ENCODE data around the gene RELB. TPM values are rescaled to one million over a fixed set of nuclear protein-coding genes. Genes with fewer than 3 reads are reported as not detected.
A peak's percentile ranks its signal among the peaks of the same experiment; 100 is the strongest.

Gene RELB
- total and polyA plus RNA-seq, 5 donors = 2.3 to 6.5 (median 3.0) TPM

DNA sequence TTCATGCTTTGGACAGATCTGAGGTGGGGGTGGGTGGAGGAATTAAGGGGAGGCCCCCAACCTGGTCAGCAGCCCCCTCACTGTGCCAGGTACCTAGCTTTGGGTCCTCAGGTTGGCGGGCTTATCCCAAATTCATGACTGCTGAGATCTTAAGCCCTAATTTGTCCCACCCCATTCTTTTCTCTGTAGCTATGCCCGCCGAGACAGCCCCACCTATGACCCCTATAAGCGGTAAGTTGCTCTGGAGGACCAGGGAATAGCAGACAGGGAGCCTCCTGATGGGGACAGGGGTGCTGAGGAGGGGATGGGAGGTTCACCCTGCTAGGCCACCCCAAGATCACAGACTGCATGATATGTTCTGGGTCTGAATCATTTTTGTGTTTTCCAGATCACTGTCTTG lies 60.7 kb downstream of the RELB start:
- 90% methylated on average over 4 of the region's 4 CpGs for WGBS
- ATAC-seq = no peak
- intact Hi-C loops (cut with DNase I) = no loop called here
- Histone ChIP-seq H3K4me1 (ENCODE audit: control insufficient read depth, insufficient read depth, low read length) (no peaks in the 10 kb centered on the region), H3K27me3 (ENCODE audit: control insufficient read depth, insufficient read depth) (no peaks in the 10 kb centered on the region), H3K4me3 (ENCODE audit: low read length) (no peak overlapping the region), H3K9me3 (ENCODE audit: control insufficient read depth, low read length) (no peaks in the 10 kb centered on the region), H3K27ac (ENCODE audit: low read length) (no peak overlapping the region)
- DNase-seq = no peak

DNA sequence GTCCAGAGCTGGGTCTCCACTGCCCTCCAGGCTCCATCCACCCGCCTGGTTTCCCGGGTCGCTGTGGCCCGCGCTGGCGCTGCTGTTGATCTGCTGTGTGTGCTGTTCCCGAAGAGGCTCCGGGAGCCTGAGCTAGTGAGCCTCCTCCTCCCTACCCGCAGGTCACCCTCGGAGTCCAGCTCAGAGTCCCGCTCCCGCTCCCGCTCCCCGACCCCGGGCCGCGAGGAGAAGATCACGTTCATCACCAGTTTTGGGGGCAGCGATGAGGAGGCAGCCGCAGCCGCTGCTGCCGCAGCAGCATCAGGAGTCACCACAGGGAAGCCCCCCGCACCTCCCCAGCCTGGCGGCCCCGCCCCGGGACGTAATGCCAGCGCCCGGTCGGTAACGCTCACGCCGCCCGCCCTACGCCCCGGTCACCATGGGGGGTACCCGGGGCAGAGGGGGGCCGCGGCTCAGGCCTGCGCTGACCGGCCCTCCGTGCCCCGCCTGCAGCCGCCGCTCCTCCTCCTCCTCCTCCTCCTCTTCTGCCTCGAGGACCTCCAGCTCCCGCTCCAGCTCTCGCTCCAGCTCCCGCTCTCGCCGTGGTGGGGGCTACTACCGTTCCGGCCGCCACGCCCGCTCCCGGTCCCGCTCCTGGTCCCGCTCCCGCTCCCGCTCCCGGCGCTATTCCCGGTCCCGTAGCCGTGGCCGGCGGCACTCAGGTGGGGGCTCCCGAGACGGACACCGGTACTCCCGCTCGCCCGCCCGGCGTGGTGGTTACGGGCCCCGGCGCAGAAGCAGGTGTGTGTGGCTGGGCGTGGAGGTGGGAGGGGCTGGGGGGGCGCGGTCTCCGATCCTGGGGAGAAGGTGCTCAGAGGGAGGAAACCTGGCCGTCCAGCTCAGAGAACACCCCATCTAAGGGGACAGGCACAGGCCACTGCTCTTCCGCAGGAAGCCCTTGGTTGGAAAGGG lies 62.9 kb downstream of the RELB start:
- Histone ChIP-seq H3K4me1 (ENCODE audit: control insufficient read depth, insufficient read depth, low read length) (no peaks in the 10 kb centered on the region), H3K4me3 (ENCODE audit: low read length) (no peak overlapping the region), H3K27ac (ENCODE audit: low read length) (no peak overlapping the region), H3K9me3 (ENCODE audit: control insufficient read depth, low read length) (no peaks in the 10 kb centered on the region), H3K27me3 (ENCODE audit: control insufficient read depth, insufficient read depth) (no peaks in the 10 kb centered on the region)
- ATAC-seq (peak in 1 of 2 donors; percentile 9), DNase-seq (no peak)
- WGBS = 97% methylated on average over 85 of the region's 85 CpGs
- intact Hi-C loops (cut with DNase I) = no loop called here

DNA sequence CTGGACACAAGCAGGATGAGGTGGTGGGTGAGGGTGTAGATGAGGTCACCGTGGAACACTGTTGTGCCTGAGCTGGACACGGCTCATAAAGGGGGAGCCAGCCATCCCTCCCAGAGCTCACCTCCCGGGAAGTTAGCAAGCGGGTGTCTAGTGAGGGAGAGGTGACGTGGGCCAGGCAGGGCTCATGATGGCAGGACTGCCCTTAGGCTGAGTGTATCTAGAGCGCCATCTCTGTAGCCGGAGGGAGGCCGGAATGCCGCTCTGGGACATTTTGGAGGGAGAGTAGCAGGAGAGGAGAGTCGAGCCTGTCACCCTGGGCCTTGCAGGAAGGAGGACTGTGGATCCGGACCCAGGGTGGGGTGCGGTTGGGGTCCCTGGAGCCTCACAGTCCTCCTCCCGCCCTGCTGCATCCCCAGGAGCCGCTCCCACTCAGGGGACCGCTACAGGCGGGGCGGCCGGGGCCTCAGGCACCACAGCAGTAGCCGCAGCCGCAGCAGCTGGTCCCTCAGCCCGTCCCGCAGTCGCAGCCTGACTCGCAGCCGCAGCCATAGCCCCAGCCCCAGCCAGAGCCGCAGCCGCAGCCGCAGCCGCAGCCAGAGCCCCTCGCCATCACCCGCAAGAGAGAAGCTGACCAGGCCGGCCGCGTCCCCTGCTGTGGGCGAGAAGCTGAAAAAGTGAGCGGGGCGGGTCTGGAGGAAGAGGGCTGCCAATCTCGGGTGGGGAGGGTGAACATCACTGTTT lies 65.8 kb downstream of the RELB start:
- no peak for ATAC-seq
- H3K27ac ChIP-seq (ENCODE audit: low read length) = no peak overlapping the region
- H3K4me3 ChIP-seq (ENCODE audit: low read length) = no peak overlapping the region
- H3K27me3 ChIP-seq (ENCODE audit: control insufficient read depth, insufficient read depth) = no peaks in the 10 kb centered on the region
- WGBS = 90% methylated on average over 38 of the region's 38 CpGs
- DNase-seq = no peak
- no peaks in the 10 kb centered on the region for H3K9me3 ChIP-seq (ENCODE audit: control insufficient read depth, low read length)
- H3K4me1 ChIP-seq (ENCODE audit: control insufficient read depth, insufficient read depth, low read length) = no peaks in the 10 kb centered on the region
- intact Hi-C loops (cut with DNase I) = no loop called here

DNA sequence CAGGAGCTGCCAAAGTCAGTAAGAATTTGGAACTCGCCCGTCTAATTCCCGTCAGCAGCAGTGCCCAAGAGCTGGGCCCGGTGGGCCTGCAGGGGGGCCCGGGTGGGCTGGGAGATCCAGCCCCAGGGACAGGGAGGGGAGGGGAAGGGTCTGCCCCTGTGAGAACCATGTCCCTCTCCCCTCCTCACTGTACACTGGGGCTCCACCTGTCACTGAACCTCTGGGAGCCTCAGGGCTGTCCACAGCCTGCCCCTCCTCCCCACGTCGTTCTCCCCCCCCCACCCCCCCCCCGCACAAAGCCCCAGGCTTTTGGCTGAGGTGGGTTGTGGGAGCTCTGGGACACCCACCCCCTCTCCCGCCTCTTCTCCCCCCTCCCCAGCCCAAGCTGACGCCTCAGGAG lies 66.8 kb downstream of the RELB start:
- H3K4me1 ChIP-seq (ENCODE audit: control insufficient read depth, insufficient read depth, low read length) = no peaks in the 10 kb centered on the region
- H3K27me3 ChIP-seq (ENCODE audit: control insufficient read depth, insufficient read depth) = no peaks in the 10 kb centered on the region
- H3K9me3 ChIP-seq (ENCODE audit: control insufficient read depth, low read length) = no peaks in the 10 kb centered on the region
- no peak overlapping the region for H3K27ac ChIP-seq (ENCODE audit: low read length)
- H3K4me3 ChIP-seq (ENCODE audit: low read length) = no peak overlapping the region
- 85% methylated on average over 10 of the region's 10 CpGs for WGBS
- DNase-seq (no peak), ATAC-seq (no peak)
- intact Hi-C loops (cut with DNase I) = no loop called here

DNA sequence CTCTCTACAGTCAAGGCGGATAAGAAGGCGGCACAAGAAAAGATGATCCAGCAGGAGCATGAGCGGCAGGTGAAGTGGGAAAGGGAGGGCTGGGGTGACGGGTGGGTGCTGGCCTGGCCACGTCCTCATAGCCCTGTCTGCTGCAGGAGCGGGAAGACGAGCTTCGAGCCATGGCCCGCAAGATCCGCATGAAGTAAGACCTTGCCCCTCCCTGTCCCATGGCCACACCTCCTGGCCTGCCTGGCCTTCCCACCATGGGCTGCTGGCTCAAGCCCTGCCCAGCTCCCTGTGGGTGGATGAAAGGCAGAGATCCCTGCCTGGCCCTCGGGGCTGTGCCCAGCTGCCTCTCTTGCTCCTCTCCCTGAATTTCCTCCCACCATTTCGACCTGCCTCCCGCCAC lies 67.8 kb downstream of the RELB start:
- Histone ChIP-seq H3K4me1 (ENCODE audit: control insufficient read depth, insufficient read depth, low read length) (no peaks in the 10 kb centered on the region), H3K9me3 (ENCODE audit: control insufficient read depth, low read length) (no peaks in the 10 kb centered on the region), H3K4me3 (ENCODE audit: low read length) (no peak overlapping the region), H3K27ac (ENCODE audit: low read length) (no peak overlapping the region), H3K27me3 (ENCODE audit: control insufficient read depth, insufficient read depth) (no peaks in the 10 kb centered on the region)
- DNase-seq (no peak), ATAC-seq (peak in 1 of 2 donors; percentile 30)
- intact Hi-C loops (cut with DNase I) = no loop called here
- 72% methylated on average over 13 of the region's 13 CpGs for WGBS

DNA sequence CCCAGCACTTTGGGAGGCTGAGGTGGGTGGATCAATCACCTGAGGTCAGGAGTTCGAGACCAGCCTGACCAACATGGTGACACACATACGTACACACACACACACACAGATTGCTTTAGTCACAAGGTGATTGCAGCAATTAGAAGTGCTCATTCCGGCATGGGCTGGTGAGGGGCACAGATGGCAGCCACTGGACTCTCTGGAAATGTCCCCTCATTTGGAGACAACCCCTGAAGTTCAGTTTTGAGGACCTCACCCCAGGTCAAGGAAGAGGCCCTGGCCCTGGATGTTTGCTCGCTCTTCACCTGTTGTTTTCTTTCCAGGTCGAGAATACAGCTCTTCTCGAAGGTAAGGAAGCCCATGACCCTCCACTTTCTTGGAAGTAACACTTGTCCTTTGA lies 69.0 kb downstream of the RELB start:
- ATAC-seq (no peak), DNase-seq (no peak)
- intact Hi-C loops (cut with DNase I) = no loop called here
- H3K9me3 ChIP-seq (ENCODE audit: control insufficient read depth, low read length) = no peaks in the 10 kb centered on the region
- H3K4me3 ChIP-seq (ENCODE audit: low read length) = no peak overlapping the region
- no peaks in the 10 kb centered on the region for H3K4me1 ChIP-seq (ENCODE audit: control insufficient read depth, insufficient read depth, low read length)
- no peaks in the 10 kb centered on the region for H3K27me3 ChIP-seq (ENCODE audit: control insufficient read depth, insufficient read depth)
- WGBS = 89% methylated on average over 6 of the region's 6 CpGs
- no peak overlapping the region for H3K27ac ChIP-seq (ENCODE audit: low read length)

DNA sequence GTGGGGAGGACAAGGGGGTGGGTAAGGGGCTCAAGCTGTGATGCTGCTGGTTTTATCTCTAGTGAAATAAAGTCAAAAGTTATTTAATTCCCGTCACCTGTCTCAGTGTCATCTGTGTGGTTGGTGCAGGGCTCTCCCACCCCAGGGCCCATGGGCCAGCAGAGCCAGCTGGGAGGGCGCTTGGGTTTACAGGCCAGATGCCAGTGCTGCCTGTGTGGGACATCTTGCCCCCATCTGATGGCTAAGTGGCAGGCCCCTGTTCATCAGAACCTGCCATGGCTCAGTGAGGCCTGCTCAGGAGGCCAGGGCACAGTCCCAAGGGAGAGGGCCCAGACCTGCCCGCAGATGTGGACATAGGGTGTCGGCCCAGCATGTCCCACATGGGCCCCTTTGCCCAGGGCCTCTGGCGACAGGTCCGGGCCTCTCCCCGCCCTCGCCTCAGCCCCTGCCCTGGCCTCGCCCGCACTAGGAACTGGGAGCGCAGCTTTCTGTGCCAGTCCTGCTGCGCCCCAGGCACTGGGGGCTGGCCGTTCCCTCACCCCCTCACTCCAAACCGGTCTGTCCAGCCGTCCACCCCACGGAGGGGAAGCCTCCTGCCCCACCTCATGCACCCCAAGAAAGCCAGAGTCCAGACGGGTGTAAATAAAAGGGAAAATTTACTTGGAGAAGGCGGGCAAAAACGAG lies 69.7 kb downstream of the RELB start:
- H3K27me3 ChIP-seq (ENCODE audit: control insufficient read depth, insufficient read depth) = no peaks in the 10 kb centered on the region
- ATAC-seq (no peak), DNase-seq (peak in 1 of 3 donors; percentile 35)
- H3K4me3 ChIP-seq (ENCODE audit: low read length) = no peak overlapping the region
- H3K9me3 ChIP-seq (ENCODE audit: control insufficient read depth, low read length) = no peaks in the 10 kb centered on the region
- no peak overlapping the region for H3K27ac ChIP-seq (ENCODE audit: low read length)
- WGBS = 92% methylated on average over 19 of the region's 19 CpGs
- intact Hi-C loops (cut with DNase I) = no loop called here
- no peaks in the 10 kb centered on the region for H3K4me1 ChIP-seq (ENCODE audit: control insufficient read depth, insufficient read depth, low read length)

DNA sequence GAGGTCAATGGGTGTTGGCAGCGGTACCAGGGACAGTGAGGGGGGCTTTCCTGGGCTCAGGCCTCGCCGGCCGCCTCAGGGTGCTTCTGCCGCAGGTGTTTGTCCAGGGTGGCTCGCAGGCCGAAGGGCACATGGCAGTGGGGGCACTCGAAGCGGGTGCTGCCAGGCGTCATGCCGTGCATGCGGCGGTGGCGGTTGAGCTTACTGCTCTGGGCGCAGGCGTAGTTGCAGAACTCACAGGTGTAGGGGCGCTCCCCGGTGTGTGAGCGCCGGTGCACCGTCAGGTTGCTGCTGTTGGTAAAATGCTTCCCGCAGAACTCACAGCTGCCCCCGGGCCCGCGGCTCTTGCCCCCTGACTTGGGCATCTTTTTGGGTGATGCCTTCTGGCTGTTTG lies 70.3 kb downstream of the RELB start:
- ATAC-seq (no peak), DNase-seq (peak in 1 of 3 donors; percentile 48)
- Histone ChIP-seq H3K9me3 (ENCODE audit: control insufficient read depth, low read length) (no peaks in the 10 kb centered on the region), H3K27ac (ENCODE audit: low read length) (no peak overlapping the region), H3K27me3 (ENCODE audit: control insufficient read depth, insufficient read depth) (no peaks in the 10 kb centered on the region), H3K4me3 (ENCODE audit: low read length) (no peak overlapping the region), H3K4me1 (ENCODE audit: control insufficient read depth, insufficient read depth, low read length) (no peaks in the 10 kb centered on the region)
- intact Hi-C loops (cut with DNase I) = no loop called here
- WGBS = 95% methylated on average over 25 of the region's 25 CpGs

DNA sequence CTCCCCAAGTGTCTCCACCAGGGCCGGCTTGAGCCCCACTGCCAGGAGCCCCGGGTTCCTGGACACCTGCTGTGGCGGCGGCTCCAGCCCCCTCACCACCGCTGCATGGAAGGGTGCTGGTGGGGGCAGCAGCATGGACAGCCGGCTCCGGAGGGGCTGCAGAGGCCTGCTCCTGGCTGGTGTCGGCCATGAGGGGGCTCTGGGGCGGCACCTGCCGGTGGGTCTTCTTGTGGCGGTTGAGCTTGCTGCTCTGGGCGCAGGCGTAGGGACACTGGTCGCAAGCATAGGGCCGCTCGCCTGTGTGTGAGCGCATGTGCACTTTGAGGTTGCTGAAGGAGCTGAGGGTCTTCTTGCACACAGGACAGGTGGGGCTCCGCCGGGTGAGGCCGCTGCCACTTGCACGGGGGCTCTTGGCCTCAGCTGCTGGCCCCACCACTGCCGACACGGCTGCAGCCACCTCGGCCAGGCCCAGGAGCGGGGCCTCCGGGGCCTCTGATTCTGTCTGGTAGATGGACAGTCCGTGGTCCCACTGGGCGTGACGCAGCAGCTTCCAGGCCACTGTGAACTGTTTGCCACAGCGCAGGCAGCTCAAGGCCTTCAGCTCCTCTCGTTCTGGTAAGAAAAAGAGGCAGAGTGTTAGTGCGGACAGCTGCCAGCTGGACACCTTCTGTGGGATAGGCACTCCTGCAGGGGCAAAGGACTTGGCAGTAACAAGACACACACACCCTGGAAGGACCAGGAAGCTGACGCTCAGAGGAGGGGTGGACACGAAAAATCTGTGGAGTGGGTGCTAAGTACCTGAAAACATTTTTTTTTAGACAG lies 70.9 kb downstream of the RELB start:
- peak in 1 of 3 donors; percentile 58 for DNase-seq
- intact Hi-C loops (cut with DNase I) = no loop called here
- ATAC-seq = no peak

DNA sequence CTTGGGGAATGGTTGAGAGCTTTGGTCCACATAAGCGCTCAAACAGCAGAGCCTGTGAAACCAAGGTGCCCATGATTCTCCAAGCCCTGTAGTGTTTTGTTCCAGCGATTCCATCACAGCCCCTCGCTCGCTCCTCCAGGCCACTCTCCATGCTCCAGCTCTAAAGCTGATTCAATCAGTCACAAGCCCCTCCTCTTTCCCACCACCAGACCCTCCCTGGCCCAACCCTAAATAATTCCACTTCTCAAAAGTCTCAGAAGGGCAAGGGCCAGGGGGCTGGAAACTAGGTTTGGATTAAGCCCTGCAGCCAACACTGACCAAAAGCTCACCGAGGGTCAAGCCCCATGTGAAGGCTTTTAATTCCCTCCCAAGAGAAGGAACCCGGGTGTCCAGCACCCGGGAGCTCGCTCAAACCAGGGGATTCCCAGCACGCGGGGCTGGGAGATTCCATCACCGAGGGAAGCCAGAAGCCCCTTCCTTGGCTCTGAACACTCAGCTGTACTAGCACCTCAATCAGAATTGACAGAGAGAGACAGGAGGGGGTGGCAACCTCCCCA lies 73.6 kb downstream of the RELB start:
- Histone ChIP-seq H3K9me3 (ENCODE audit: control insufficient read depth, low read length) (no peaks in the 10 kb centered on the region), H3K27me3 (ENCODE audit: control insufficient read depth, insufficient read depth) (no peaks in the 10 kb centered on the region), H3K4me3 (ENCODE audit: low read length) (no peak overlapping the region), H3K4me1 (ENCODE audit: control insufficient read depth, insufficient read depth, low read length) (no peaks in the 10 kb centered on the region), H3K27ac (ENCODE audit: low read length) (no peak overlapping the region)
- no peak for ATAC-seq
- intact Hi-C loops (cut with DNase I) = no loop called here
- WGBS = 62% methylated on average over 11 of the region's 11 CpGs
- DNase-seq = peak in 1 of 3 donors; percentile 18

More for the DNA sequence above, 70.9 kb downstream of the RELB start:
- Histone ChIP-seq H3K9me3 (ENCODE audit: control insufficient read depth, low read length) (no peaks in the 10 kb centered on the region), H3K27ac (ENCODE audit: low read length) (no peak overlapping the region), H3K4me1 (ENCODE audit: control insufficient read depth, insufficient read depth, low read length) (no peaks in the 10 kb centered on the region), H3K27me3 (ENCODE audit: control insufficient read depth, insufficient read depth) (no peaks in the 10 kb centered on the region), H3K4me3 (ENCODE audit: low read length) (no peak overlapping the region)
- WGBS = 81% methylated on average over 34 of the region's 34 CpGs

All from right cardiac atrium (tissue), 5 donors.